ENCODE results near the gene MLKL.

- TF ChIP-seq SUZ12 (IDR thresholded peaks at IDR 0.05; ENCODE audit: extremely low read depth, insufficient read depth, insufficient read length) (no peak), ZNF274 (IDR thresholded peaks at IDR 0.05; ENCODE audit: low read depth, low read length) (no peak)
Measured at GRCh38 chr16:74627506-74628220, 73.0 kb downstream of the MLKL start.
